Smooth muscle cell (in vitro differentiated cells): ENCODE results near the gene CDH2. TPM values are rescaled to one million over a fixed set of nuclear protein-coding genes. Genes with fewer than 3 reads are reported as not detected.

Experiments
- DNase-seq: peaks from one replicate; lab custom pipeline; 2025; ENCODE audit not compliant: unreplicated experiment; lab: John Stamatoyannopoulos, UW
- H2AFZ ChIP-seq: fragments of 200-600 bp; sonication (generic); 2 replicates; pipeline ENCODE4 v1.6.0; 2016; ENCODE audit warnings: antibody characterized with exemption, low read depth, mild to moderate bottlenecking
- H3F3A ChIP-seq: fragments of 200-600 bp; sonication (generic); 2 replicates; pipeline ENCODE4 v1.6.0; 2017; ENCODE audit warnings: antibody characterized with exemption, low read depth
- H3K27ac ChIP-seq: fragments of 200-600 bp; sonication (generic); 2 replicates; pipeline ENCODE4 v1.5.1; 2016; ENCODE audit warnings: low read depth, mild to moderate bottlenecking
- H3K27me3 ChIP-seq: fragments of 200-600 bp; sonication (generic); 2 replicates; pipeline ENCODE4 v1.6.1; 2016; ENCODE audit warnings: low read depth, mild to moderate bottlenecking
- H3K36me3 ChIP-seq: fragments of 200-600 bp; sonication (generic); 2 replicates; pipeline ENCODE4 v1.5.1; 2016; ENCODE audit warnings: low read depth
- H3K4me1 ChIP-seq: fragments of 200-600 bp; sonication (generic); 2 replicates; pipeline ENCODE4 v1.5.1; 2016; ENCODE audit warnings: low read depth
- H3K4me2 ChIP-seq: fragments of 200-600 bp; sonication (generic); 2 replicates; pipeline ENCODE4 v1.6.0; 2016; ENCODE audit warnings: mild to moderate bottlenecking
- H3K4me3 ChIP-seq: fragments of 200-600 bp; sonication (generic); 2 replicates; pipeline ENCODE4 v1.5.1; 2016; ENCODE audit warnings: mild to moderate bottlenecking
- H3K79me2 ChIP-seq: fragments of 200-600 bp; sonication (generic); 2 replicates; pipeline ENCODE4 v1.6.0; 2016; ENCODE audit warnings: low read depth, mild to moderate bottlenecking
- H3K9ac ChIP-seq: fragments of 200-600 bp; sonication (generic); 2 replicates; pipeline ENCODE4 v1.6.0; 2016; ENCODE audit warnings: low read depth
- H3K9me3 ChIP-seq: fragments of 200-600 bp; sonication (generic); replicated peaks from 2 replicates; pipeline ENCODE4 v1.5.1; 2016; ENCODE audit warnings: low read depth
- H4K20me1 ChIP-seq: fragments of 200-600 bp; sonication (generic); 2 replicates; pipeline ENCODE4 v1.6.0; 2016; ENCODE audit warnings: low read depth
- CTCF ChIP-seq: fragments of 200-600 bp; sonication (generic); IDR thresholded peaks from 2 replicates; pipeline ENCODE4 v1.5.1; 2017; ENCODE audit warnings: borderline replicate concordance, mild to moderate bottlenecking, antibody characterized with exemption; ENCODE audit not compliant: insufficient read depth, poor library complexity, severe bottlenecking
- WGBS: methylation state at CpG from one replicate; pipeline ENCODE4 v1.1.7; 2016; ENCODE audit warnings: low lambda C conversion rate; 5-methylcytosine and 5-hydroxymethylcytosine counted together
- polyA plus RNA-seq: library from polyadenylated mRNA; unstranded; fragments of >200 nt; fragmentation: Nextera tagmentation; extraction: Ambion mirVana; gene quantifications from 2 replicates; pipeline ENCODE4 v1.2.1, GENCODE V29; 2016
- total RNA-seq: library from RNA; depleted of rRNA; stranded (reverse); fragments of >200 nt; gene quantifications from 2 replicates; pipeline ENCODE4 v1.2.3, GENCODE V29; 2014

CDH2 gene
- total and polyA plus RNA-seq, 2 experiments from 2014 or later: 132 to 251 TPM

- no peaks in the 10 kb centered on the region for H3K27me3 ChIP-seq
- WGBS: 95% methylated on average over 1 of the region's 1 CpG
- no peak overlapping the region for H3K27ac ChIP-seq
- H3F3A ChIP-seq: no peaks in the 10 kb centered on the region
- TF ChIP-seq CTCF: no peak
- H3K36me3 ChIP-seq: no peaks in the 10 kb centered on the region
- no peaks in the 10 kb centered on the region for H3K79me2 ChIP-seq
- H3K9ac ChIP-seq: no peak overlapping the region
- H3K4me1 ChIP-seq: no peaks in the 10 kb centered on the region
- no peaks in the 10 kb centered on the region for H4K20me1 ChIP-seq
- H3K4me3 ChIP-seq: no peak overlapping the region
- H3K9me3 ChIP-seq: no peaks in the 10 kb centered on the region
- DNase-seq: no peak
- no peak overlapping the region for H2AFZ ChIP-seq
- no peak overlapping the region for H3K4me2 ChIP-seq
Measured at GRCh38 chr18:28208268-28208667, 31.3 kb upstream of the CDH2 start.

- Histone ChIP-seq H3K4me3 (no peak overlapping the region), H3K9me3 (no peaks in the 10 kb centered on the region), H4K20me1 (no peaks in the 10 kb centered on the region), H3K4me1 (no peaks in the 10 kb centered on the region), H3K9ac (no peak overlapping the region), H3K27me3 (no peaks in the 10 kb centered on the region), H2AFZ (no peak overlapping the region), H3K79me2 (no peaks in the 10 kb centered on the region), H3K36me3 (no peaks in the 10 kb centered on the region), H3K4me2 (no peak overlapping the region), H3F3A (no peaks in the 10 kb centered on the region), H3K27ac (peak overlapping the region; percentile 6)
- 52% methylated on average over 1 of the region's 1 CpG for WGBS
- no peak for DNase-seq
- no peak for TF ChIP-seq CTCF
Measured at GRCh38 chr18:28204154-28204553, 27.2 kb upstream of the CDH2 start.

DNA sequence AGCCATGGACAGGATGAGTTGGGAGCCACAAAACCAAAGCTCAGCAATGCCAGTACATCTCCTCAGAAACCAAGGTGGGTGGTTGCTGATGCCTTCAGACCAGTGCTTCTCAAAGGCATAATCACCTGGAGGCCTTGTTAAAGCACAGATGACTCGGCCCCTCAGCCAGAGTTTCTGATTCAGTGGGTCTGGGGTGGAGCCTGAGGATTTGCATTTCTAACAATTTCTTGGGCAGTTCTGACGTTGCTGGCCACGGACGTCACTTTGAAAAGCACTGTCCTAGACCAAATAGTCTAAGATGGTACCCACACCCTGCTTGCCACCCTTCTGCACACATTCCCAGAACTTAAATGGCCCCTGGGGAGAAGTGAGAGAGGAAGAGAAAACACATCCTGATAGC, 24.1 kb upstream of the CDH2 start:
- 89% methylated on average over 4 of the region's 4 CpGs for WGBS
- H3K4me3 ChIP-seq: no peak overlapping the region
- H3K4me2 ChIP-seq: no peak overlapping the region
- H3K27me3 ChIP-seq: no peaks in the 10 kb centered on the region
- TF ChIP-seq CTCF: no peak
- no peaks in the 10 kb centered on the region for H3K36me3 ChIP-seq
- no peak for DNase-seq
- H3K79me2 ChIP-seq: no peaks in the 10 kb centered on the region
- H3K9ac ChIP-seq: no peak overlapping the region
- no peaks in the 10 kb centered on the region for H3F3A ChIP-seq
- no peaks in the 10 kb centered on the region for H3K4me1 ChIP-seq
- no peaks in the 10 kb centered on the region for H4K20me1 ChIP-seq
- H2AFZ ChIP-seq: no peak overlapping the region
- H3K9me3 ChIP-seq: no peaks in the 10 kb centered on the region
- H3K27ac ChIP-seq: no peak overlapping the region

- Histone ChIP-seq H3K9ac (no peak overlapping the region), H3F3A (no peaks in the 10 kb centered on the region), H3K4me1 (no peaks in the 10 kb centered on the region), H3K79me2 (no peaks in the 10 kb centered on the region), H2AFZ (no peak overlapping the region), H4K20me1 (no peaks in the 10 kb centered on the region), H3K9me3 (no peaks in the 10 kb centered on the region), H3K36me3 (no peaks in the 10 kb centered on the region), H3K27me3 (no peaks in the 10 kb centered on the region), H3K4me3 (no peak overlapping the region), H3K27ac (no peak overlapping the region), H3K4me2 (no peak overlapping the region)
- TF ChIP-seq CTCF: no peak
- DNase-seq: no peak
- 96% methylated on average over 5 of the region's 5 CpGs for WGBS
Measured at GRCh38 chr18:28198620-28199019, 21.7 kb upstream of the CDH2 start.
